GM13976 (cell line): Measurements from ENCODE around the gene RBM10.

Source experiments
- DNase-seq: peaks from one replicate; pipeline ENCODE4 v3.0.0; 2012; ENCODE audit warnings: low spot score
- in situ Hi-C: fragments of 300-500 bp; cut with MboI; formaldehyde crosslinking; loops from one replicate; pipeline ENCODE4 v1.12.0; 2022; ENCODE audit warnings: low sequenced_read_pairs, mixed read lengths, inconsistent platforms; ENCODE audit not compliant: unreplicated experiment
- TF ChIP-seq, protein P1 (sequence below): IDR thresholded peaks from 2 replicates; pipeline ENCODE4 v1.5.1; 2012; ENCODE audit warnings: borderline replicate concordance, mild to moderate bottlenecking; ENCODE audit not compliant: insufficient read depth; ENCODE audit errors: extremely low read depth, missing control alignments, control extremely low read depth

RBM10 gene

DNA sequence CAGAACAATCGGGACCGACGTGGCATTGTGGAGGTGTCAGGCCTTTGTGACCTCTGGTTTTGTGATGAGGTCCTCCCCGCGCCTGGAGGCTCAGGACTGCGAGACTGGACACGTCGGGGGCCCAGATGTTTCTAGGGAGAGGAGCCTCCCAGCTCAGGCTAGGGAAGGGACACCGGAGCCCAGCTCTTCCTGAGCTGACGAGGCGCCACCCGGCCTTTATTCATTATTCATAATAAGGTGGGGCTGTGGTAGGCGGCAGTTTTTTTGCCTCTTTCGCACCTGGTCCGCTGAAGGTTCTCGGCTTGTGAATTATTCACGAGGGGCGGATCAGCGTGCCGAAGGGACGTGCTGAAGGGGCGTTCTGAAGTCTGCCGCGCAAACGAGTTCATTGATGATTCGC is 46.3 kb downstream of the RBM10 start:
- TF ChIP-seq, protein P1, sequence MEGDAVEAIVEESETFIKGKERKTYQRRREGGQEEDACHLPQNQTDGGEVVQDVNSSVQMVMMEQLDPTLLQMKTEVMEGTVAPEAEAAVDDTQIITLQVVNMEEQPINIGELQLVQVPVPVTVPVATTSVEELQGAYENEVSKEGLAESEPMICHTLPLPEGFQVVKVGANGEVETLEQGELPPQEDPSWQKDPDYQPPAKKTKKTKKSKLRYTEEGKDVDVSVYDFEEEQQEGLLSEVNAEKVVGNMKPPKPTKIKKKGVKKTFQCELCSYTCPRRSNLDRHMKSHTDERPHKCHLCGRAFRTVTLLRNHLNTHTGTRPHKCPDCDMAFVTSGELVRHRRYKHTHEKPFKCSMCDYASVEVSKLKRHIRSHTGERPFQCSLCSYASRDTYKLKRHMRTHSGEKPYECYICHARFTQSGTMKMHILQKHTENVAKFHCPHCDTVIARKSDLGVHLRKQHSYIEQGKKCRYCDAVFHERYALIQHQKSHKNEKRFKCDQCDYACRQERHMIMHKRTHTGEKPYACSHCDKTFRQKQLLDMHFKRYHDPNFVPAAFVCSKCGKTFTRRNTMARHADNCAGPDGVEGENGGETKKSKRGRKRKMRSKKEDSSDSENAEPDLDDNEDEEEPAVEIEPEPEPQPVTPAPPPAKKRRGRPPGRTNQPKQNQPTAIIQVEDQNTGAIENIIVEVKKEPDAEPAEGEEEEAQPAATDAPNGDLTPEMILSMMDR: no peak
- in situ Hi-C loops: loop anchor here (10.0 kb wide), 2 partner anchors 193 to 333 kb away; no protein-coding TSS in a partner anchor
- no peak for DNase-seq

DNA sequence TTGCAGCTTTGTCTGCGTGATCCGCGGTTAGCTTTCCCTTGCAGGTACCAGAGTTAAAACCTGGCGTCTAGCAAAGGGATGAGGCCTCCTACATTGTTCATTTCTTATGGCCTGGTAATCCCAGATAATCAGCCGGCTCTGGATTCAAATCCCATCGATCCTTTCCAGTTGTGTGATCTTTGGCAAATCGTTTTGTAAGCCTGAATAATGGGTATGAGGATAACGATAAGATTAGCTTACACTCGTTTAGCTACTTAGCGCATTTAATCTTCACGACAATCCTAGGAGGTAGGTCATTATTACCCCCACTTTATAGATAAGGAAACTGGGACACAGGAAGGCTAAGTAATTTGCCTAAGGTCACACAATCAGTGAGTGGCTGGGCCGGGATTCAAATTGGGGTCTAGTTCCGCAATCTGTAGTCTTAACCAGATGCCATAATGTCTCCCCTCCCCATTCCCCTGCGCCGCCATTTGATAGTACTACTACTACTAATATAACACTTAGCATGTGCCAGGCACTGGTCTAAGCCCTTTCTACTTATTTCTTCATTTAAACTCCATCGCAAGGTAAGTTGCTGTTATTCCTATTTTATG is 46.9 kb downstream of the RBM10 start:
- no peak for DNase-seq
- in situ Hi-C loops: loop anchor here (10.0 kb wide), 2 partner anchors 193 to 333 kb away; no protein-coding TSS in a partner anchor
- TF ChIP-seq, protein P1: no peak

DNA sequence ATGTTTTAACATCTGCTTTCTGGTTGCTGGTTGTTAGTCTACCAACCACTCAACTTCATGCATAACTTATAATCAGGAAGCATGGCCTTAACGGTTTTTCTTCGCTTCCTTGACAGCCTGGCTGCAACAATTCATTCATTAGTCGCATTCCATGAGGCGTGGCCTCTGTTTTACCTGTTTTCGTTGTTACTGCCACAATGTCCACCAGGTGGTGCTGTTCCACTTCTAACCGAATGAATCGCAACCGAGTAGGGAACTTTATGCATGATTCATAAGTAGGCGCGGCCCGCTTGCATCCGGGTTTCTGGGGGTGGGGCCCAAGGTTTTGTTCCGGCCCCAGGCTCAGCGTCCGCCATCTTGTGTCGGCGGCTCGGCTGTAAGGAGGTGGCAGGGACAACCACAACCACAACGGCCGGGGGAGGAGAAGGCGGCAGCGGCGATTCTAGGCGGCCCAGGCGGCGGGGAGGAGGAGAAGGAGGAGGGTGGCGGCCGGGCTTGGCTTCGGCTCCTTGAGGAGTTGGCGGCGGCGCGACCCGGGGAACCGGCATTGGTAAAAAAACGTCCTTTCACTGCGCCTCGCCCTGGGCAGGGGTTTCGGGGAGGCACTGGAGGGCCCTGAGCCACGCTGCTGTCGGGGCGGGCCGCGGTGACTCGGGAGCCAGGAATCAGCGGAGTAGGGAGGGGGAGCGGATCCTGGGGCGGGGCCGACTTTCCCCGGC is 48.6 kb downstream of the RBM10 start, which contains the start of gene UBA1:
Gene UBA1 (plus strand): TSS at position 355 of the 719 bp plus-strand sequence. CDS start 4,974 bp downstream, outside the sequence.
- TF ChIP-seq, protein P1: peak; percentile 86
- in situ Hi-C loops: loop anchor here (10.0 kb wide), 2 partner anchors 191 to 331 kb away; no protein-coding TSS in a partner anchor
- peak; percentile 91 for DNase-seq

DNA sequence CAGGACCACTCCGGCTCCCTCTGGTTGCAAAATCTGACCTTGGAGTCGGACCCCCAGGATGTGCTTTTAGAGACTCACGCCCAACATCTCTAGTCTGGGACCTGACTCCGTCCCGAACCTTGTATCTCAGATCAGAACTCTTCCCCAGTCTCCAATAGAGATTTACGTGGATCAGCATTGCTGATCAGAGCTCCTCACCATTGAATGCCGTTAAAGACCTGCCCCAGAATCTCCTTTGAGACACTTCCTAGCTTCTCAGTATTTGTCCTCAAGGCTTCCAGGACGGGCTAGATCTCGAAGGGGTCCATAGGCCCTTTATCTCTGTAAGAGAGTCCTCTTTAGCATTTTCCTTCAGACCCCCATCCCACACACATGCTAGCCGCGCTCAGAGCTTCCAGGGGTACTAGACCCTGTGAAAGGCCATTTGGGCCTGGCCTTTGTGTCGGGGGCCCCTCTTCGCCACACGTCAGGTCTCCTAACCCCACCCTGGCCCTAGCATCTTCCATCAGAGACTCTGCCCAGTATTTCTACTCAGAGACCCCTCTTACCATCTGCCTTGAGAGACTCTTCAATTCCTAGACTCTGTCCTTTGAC is 49.3 kb downstream of the RBM10 start:
- in situ Hi-C loops: loop anchor here (10.0 kb wide), 2 partner anchors 191 to 331 kb away; no protein-coding TSS in a partner anchor
- DNase-seq: no peak
- TF ChIP-seq, protein P1: no peak

DNA sequence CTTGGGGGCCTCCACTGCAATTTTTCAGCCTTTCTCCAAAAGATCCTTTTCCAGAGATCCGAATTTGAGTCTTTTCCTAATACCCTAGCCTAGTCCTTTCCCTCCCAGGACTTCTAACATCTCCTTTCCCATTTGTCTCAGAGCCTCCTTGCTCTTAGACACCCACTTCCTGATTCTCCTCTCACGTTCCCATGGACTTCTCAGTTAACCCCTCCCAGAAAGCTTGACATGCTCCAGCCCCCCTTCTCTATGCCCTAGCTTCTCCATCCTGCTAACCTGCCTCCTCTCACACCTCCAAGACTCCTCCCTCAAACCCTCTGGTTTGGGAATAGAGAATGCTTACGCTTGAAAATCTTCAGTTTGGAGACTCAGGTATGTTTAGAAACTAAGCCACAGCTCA is 51.1 kb downstream of the RBM10 start:
- no peak for DNase-seq
- TF ChIP-seq, protein P1: no peak
- in situ Hi-C loops: loop anchor here (10.0 kb wide), 2 partner anchors 189 to 329 kb away; no protein-coding TSS in a partner anchor

DNA sequence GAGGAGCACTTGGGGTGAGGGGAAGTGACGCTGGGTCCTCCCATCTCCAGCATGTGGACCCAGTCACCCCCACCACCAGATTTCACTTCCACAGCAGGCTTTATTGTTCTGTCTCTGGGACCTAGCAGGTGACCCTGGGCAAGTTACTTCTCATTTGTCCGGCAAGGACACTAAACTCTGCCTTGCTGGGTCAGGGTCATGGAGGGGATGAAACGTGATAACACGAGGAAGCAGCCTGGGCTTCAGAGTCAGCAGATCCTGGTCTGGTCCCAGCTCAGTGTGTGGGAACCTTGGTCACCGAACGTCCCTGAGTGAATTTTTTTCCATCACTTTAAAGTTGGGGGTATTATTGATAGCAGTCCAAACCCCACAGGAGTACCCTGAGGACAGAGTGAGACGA is 52.5 kb downstream of the RBM10 start:
- TF ChIP-seq, protein P1: no peak
- DNase-seq: no peak
- in situ Hi-C loops: loop anchor here (10.0 kb wide), 2 partner anchors 187 to 327 kb away; no protein-coding TSS in a partner anchor
